Measurements from ENCODE around the gene CELF2. TPM values are rescaled to one million over a fixed set of nuclear protein-coding genes. Genes with fewer than 3 reads are reported as not detected.

The CELF2 gene
- total and polyA plus RNA-seq, 9 of the 15 experiments (the other 6 are each of a cell fraction or from before 2014, with no cell fraction given), result 4.0 to 20.3 (median 11.1) TPM

DNA sequence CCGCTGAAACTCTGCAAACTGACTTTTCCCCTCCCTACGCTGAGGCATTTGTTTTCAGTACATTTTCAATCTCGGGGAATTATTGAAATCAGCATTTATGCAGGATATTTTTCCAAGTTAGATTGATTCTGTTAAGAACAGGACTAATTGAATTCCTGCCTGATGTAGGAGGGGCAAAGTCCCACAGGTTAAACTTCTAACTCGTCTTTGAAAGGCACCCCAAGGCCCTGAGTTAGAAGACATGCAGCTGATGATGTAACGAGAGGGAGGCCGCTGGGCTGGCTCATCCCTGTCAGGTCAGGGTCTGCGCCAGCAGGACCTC is 253.1 kb downstream of the CELF2 start:
- no peaks in the 10 kb centered on the region for H3K79me2 ChIP-seq (ENCODE audit: control insufficient read depth, insufficient read depth, low read length)
- in situ Hi-C loops (cut with MboI) (no loop called here), intact Hi-C loops (cut with micrococcal nuclease) (loop anchor here (1.0 to 10.0 kb wide), 3 partner anchors 93 to 306 kb away; no protein-coding TSS in a partner anchor)
- ChIA-PET CTCF (ENCODE audit: low intra/inter-chr PET ratio) (interaction anchor here (0.7 to 0.9 kb wide), 2 partner anchors 125 to 1940 kb away, joined by 3 read pairs; no protein-coding TSS in a partner anchor), POLR2A (interaction anchor here (0.6 to 1.1 kb wide), 2 partner anchors 12 to 28 kb away, joined by 3 to 4 read pairs; no protein-coding TSS in a partner anchor)
- H3K9ac ChIP-seq (ENCODE audit: insufficient read depth in 1 of 2, low read depth in 2 of 2, low read length in 2 of 2), result no peak overlapping the region
- H3K4me1 ChIP-seq (replicated peaks in 1 of 2; ENCODE audit: control insufficient read depth in 2 of 2, insufficient read depth in 2 of 2, low read length in 2 of 2), result peaks cover 0 to 6% of the 10 kb centered on the region in 2 experiments; a peak in 2 of 5 replicates
- no peaks in the 10 kb centered on the region for H3K9me1 ChIP-seq (ENCODE audit: control insufficient read depth, insufficient read depth, low read length)
- DNase-seq (ENCODE audit: extremely low read depth in 1 of 4, low spot score in 3 of 4), result no peak
- no peaks in the 10 kb centered on the region for H3K9me3 ChIP-seq (replicated peaks; ENCODE audit: control insufficient read depth, insufficient read depth, low read depth, low read length)
- no TSS peak for BruUV-seq (replicated peaks)
- H3K27ac ChIP-seq (ENCODE audit: extremely low read depth, low read depth, low read length), result no peak overlapping the region
- TF ChIP-seq, protein P1, sequence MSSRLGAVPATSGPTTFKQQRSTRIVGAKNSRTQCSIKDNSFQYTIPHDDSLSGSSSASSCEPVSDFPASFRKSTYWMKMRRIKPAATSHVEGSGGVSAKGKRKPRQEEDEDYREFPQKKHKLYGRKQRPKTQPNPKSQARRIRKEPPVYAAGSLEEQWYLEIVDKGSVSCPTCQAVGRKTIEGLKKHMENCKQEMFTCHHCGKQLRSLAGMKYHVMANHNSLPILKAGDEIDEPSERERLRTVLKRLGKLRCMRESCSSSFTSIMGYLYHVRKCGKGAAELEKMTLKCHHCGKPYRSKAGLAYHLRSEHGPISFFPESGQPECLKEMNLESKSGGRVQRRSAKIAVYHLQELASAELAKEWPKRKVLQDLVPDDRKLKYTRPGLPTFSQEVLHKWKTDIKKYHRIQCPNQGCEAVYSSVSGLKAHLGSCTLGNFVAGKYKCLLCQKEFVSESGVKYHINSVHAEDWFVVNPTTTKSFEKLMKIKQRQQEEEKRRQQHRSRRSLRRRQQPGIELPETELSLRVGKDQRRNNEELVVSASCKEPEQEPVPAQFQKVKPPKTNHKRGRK (tag; IDR thresholded peaks at IDR 0.05), result no peak
- TF ChIP-seq FOXM1 (IDR thresholded peaks at IDR 0.05; ENCODE audit: low read depth) (no peak), FOXM1 (CRISPR knock-in tag; IDR thresholded peaks at IDR 0.05; ENCODE audit: low read depth) (no peak), ZNF551 (CRISPR knock-in tag; IDR thresholded peaks at IDR 0.05) (no peak), ZNF408 (CRISPR knock-in tag; IDR thresholded peaks at IDR 0.05; ENCODE audit: low read depth) (no peak), HNRNPUL1 (IDR thresholded peaks at IDR 0.05; ENCODE audit: low read length) (no peak), POLR3G (IDR thresholded peaks at IDR 0.05; ENCODE audit: extremely low read depth, insufficient read length, insufficient replicate concordance) (no peak)
- TF ChIP-seq, protein P2, sequence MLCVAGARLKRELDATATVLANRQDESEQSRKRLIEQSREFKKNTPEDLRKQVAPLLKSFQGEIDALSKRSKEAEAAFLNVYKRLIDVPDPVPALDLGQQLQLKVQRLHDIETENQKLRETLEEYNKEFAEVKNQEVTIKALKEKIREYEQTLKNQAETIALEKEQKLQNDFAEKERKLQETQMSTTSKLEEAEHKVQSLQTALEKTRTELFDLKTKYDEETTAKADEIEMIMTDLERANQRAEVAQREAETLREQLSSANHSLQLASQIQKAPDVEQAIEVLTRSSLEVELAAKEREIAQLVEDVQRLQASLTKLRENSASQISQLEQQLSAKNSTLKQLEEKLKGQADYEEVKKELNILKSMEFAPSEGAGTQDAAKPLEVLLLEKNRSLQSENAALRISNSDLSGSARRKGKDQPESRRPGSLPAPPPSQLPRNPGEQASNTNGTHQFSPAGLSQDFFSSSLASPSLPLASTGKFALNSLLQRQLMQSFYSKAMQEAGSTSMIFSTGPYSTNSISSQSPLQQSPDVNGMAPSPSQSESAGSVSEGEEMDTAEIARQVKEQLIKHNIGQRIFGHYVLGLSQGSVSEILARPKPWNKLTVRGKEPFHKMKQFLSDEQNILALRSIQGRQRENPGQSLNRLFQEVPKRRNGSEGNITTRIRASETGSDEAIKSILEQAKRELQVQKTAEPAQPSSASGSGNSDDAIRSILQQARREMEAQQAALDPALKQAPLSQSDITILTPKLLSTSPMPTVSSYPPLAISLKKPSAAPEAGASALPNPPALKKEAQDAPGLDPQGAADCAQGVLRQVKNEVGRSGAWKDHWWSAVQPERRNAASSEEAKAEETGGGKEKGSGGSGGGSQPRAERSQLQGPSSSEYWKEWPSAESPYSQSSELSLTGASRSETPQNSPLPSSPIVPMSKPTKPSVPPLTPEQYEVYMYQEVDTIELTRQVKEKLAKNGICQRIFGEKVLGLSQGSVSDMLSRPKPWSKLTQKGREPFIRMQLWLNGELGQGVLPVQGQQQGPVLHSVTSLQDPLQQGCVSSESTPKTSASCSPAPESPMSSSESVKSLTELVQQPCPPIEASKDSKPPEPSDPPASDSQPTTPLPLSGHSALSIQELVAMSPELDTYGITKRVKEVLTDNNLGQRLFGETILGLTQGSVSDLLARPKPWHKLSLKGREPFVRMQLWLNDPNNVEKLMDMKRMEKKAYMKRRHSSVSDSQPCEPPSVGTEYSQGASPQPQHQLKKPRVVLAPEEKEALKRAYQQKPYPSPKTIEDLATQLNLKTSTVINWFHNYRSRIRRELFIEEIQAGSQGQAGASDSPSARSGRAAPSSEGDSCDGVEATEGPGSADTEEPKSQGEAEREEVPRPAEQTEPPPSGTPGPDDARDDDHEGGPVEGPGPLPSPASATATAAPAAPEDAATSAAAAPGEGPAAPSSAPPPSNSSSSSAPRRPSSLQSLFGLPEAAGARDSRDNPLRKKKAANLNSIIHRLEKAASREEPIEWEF (CRISPR knock-in tag; IDR thresholded peaks at IDR 0.05), result no peak
- no peak overlapping the region for H3K4me2 ChIP-seq (ENCODE audit: insufficient read depth, low read length)
- no peak overlapping the region for H2AFZ ChIP-seq (ENCODE audit: low read depth, low read length)
- WGBS (ENCODE audit: insufficient coverage, low coverage, missing lambda C conversion rate), result 23% methylated on average over 7 of the region's 7 CpGs
- H3K27me3 ChIP-seq (ENCODE audit: control insufficient read depth in 2 of 2, insufficient read depth in 2 of 2, low read length in 2 of 2), result no peaks in the 10 kb centered on the region
- H4K20me1 ChIP-seq (replicated peaks; ENCODE audit: control insufficient read depth, insufficient read depth, low read length), result no peaks in the 10 kb centered on the region
- H3K36me3 ChIP-seq (ENCODE audit: control insufficient read depth, insufficient read depth, low read length), result peaks cover 2% of the 10 kb centered on the region; the same call in 1 of the 3 replicates
- no peak overlapping the region for H3K4me3 ChIP-seq
- no peak for FAIRE-seq
- ATAC-seq, result no peak; the same call in 1 of the 3 replicates

Measured in K562 (cell line).